Measurements from ENCODE around the gene DSTYK.

- no peak for TF ChIP-seq CTCF (IDR thresholded peaks at IDR 0.05; ENCODE audit: low read length)
- no peak for TF ChIP-seq EZH2 (optimal IDR thresholded peaks at IDR 0.05; ENCODE audit: low read depth, low read length)
- TF ChIP-seq EZH2phosphoT487 (IDR thresholded peaks at IDR 0.05; ENCODE audit: low read length), result no peak
Measured at GRCh38 chr1:205098242-205098641, 113.3 kb downstream of the DSTYK start.

All from MM.1S (cell line).